Activated T-cell treated with anti-CD3 and anti-CD28 coated beads, Interleukin-2, amount 50 U/mL, for 24 hours (primary cell): ENCODE results near the gene DSTYK.

Experiments
- DNase-seq: peaks from one replicate; pipeline ENCODE4 v3.0.0-alpha.2; 2020
- H3K27ac Mint-ChIP-seq: 2 replicates; pipeline ENCODE4 v1.8.0; 2020; ENCODE audit warnings: mild to moderate bottlenecking, mixed read lengths
- H3K27me3 Mint-ChIP-seq: 2 replicates; pipeline ENCODE4 v1.8.0; 2020; ENCODE audit warnings: mixed read lengths
- H3K36me3 Mint-ChIP-seq: 2 replicates; pipeline ENCODE4 v1.8.0; 2020; ENCODE audit warnings: low read depth, mixed read lengths
- H3K4me1 Mint-ChIP-seq: 2 replicates; pipeline ENCODE4 v1.8.0; 2020; ENCODE audit warnings: low read depth, mixed read lengths
- H3K4me3 Mint-ChIP-seq: 2 replicates; pipeline ENCODE4 v1.8.0; 2020; ENCODE audit warnings: mild to moderate bottlenecking, moderate library complexity, mixed read lengths
- H3K9me3 Mint-ChIP-seq: 2 replicates; pipeline ENCODE4 v1.8.0; 2020; ENCODE audit warnings: mixed read lengths

The DSTYK gene

DNA sequence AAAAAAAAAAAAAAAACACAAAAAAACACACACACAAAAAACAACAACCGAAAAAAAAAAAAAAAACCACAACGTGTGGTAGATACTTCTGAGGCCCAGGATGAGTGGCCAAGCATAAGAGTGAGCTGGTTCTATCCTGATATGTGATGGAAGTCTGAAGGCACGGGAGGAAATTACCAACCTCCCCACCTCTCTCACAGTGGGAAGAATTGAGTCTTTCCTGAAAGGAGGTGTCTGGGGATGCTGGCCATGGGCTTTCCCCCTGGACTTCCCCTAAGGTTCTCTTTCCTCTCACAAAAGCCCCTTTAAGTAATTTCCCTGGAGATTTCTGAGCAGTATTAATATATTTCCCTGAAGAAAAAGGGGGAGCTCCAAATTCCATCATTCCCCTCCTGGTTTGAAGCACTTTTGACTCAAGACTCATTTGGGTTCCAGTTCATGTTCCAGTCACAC lies 21.5 kb upstream of the DSTYK start:
- H3K27me3 Mint-ChIP-seq, result no peaks in the 10 kb centered on the region
- H3K36me3 Mint-ChIP-seq, result peaks cover 7% of the 10 kb centered on the region
- DNase-seq, result no peak
- peak overlapping the region; percentile 65 for H3K27ac Mint-ChIP-seq
- peak overlapping the region; percentile 28 for H3K4me3 Mint-ChIP-seq
- peaks cover 71% of the 10 kb centered on the region for H3K4me1 Mint-ChIP-seq
- H3K9me3 Mint-ChIP-seq, result no peaks in the 10 kb centered on the region

DNA sequence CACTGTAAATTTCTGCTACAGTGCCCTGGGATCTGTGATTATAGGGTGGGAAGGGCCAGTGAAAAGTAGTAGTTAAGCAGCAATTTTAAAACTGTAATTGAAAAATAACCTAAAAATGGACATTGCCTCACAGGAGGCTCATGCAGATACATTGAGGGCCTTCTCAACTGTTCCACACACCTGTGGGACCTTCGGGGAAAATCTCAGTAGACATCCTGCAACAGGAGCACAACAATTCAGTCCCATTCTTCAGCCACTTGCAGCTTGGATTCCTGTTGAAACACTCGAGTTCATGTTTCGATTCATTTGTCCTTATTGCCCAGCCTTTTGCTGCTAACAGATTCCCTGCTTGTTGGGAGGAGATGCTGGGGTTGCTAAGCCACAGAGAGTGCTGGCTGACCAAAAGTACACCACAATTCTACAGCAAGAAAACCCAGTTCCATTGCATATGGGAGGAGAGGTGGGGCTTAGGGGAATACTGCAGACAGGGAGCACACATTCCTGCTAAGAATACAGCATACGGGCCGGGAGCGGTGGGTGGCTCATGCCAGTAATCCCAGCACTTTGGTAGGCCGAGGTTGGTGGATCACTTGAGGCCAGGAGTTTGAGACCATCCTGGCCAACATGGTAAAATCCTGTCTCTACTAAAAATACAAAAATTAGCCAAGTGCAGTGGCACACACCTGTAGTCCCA lies 20.8 kb upstream of the DSTYK start:
- peaks cover 67% of the 10 kb centered on the region for H3K4me1 Mint-ChIP-seq
- H3K27me3 Mint-ChIP-seq, result peaks cover under 1% of the 10 kb centered on the region

DNA sequence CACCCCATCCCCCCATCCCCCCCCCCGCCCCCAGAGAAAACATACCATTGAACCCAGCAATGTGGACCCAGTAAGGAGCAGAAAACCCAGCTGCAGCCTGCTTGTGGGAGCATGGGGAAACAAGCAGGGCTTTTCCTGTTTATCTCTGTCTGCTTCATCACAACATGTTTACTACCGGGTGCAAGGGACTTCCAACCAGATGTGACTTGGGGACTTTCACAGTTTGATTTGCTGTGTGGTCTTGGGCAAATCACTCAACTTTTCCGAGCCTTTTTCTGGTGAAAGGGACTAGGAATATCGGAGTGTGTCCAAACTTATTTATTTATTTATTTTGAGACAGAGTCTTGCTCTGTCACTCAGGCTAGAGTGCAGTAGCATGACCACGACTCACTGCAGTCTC lies 19.5 kb upstream of the DSTYK start:
- H3K9me3 Mint-ChIP-seq, result no peaks in the 10 kb centered on the region
- no peak overlapping the region for H3K27ac Mint-ChIP-seq
- peaks cover 13% of the 10 kb centered on the region for H3K27me3 Mint-ChIP-seq
- peaks cover 7% of the 10 kb centered on the region for H3K36me3 Mint-ChIP-seq
- no peak for DNase-seq
- H3K4me3 Mint-ChIP-seq, result peak overlapping the region; percentile 50
- peaks cover 62% of the 10 kb centered on the region for H3K4me1 Mint-ChIP-seq

More for the DNA sequence above, 20.8 kb upstream of the DSTYK start:
- DNase-seq, result no peak
- peak overlapping the region; percentile 36 for H3K4me3 Mint-ChIP-seq
- H3K27ac Mint-ChIP-seq, result peak overlapping the region; percentile 50
- peaks cover 7% of the 10 kb centered on the region for H3K36me3 Mint-ChIP-seq
- no peaks in the 10 kb centered on the region for H3K9me3 Mint-ChIP-seq

DNA sequence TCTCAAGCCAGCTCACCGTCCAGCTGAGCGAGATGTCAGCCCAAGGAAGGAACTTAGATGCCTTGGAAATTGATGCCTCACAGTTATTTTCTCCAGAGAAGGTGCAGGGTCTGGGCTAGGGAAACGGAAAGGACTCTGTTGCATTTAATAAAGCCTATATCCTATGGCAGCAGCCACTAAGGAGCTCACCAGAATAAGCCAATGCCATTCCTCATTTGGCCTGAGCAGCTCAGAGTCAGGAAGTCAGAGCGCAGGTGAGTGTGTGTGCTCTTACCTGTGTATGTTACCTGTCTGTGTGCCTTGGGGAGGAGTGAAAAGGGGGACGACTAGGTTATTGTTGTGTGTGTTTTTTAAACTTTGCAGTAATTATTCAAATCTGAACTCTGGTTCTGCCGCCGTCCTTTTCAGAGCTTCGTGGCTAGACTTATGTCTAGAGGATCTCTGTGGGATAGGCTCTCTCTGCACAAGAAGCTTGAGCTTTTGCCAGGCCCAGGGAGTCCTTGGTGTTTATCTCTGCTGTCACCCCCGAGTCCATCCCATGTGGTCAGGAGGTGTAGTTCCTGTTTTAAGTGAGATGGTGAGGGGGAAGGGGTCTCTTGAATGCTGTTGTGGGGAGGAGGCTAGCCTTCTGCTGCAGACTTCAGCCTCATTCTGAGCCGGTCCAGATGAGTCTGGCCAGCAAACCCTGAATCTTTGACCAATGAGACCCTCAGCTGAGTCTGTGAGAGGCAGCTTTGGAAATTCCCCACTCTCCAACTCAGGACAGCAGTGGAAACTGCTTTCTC lies 18.6 kb upstream of the DSTYK start:
- no peaks in the 10 kb centered on the region for H3K9me3 Mint-ChIP-seq
- H3K4me3 Mint-ChIP-seq, result peak overlapping the region; percentile 85
- H3K27ac Mint-ChIP-seq, result peak overlapping the region; percentile 23
- no peak for DNase-seq
- peaks cover 7% of the 10 kb centered on the region for H3K36me3 Mint-ChIP-seq
- peaks cover 62% of the 10 kb centered on the region for H3K4me1 Mint-ChIP-seq
- H3K27me3 Mint-ChIP-seq, result peaks cover 22% of the 10 kb centered on the region

DNA sequence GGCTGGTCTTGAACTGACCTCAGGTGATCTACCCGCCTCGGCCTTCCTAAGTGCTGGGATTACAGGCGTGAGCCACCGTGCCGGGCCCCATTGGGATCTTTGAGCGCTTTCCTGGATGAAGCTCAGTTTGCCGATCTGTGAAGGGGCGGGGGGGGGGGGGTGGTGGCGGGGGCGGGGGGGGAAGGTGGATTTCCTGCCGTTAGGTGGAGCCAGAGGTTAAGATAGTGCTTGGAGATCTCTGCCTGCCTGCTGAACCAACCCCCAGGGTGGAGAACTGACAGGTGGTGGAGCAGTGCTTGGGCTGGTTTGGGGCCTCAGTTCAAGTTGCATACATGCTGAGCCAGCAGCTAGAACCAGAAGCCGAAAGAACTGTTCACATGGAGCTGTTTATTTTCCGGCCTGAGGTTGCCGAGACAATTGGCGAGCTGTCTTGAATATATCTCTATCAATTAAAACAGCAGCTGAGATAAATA lies 17.9 kb upstream of the DSTYK start:
- Mint-ChIP-seq H3K27ac (peak overlapping the region; percentile 86), H3K4me3 (peak overlapping the region; percentile 85), H3K36me3 (peaks cover 5% of the 10 kb centered on the region), H3K27me3 (peaks cover 23% of the 10 kb centered on the region), H3K9me3 (no peaks in the 10 kb centered on the region), H3K4me1 (peaks cover 59% of the 10 kb centered on the region)
- DNase-seq, result peak; percentile 71

DNA sequence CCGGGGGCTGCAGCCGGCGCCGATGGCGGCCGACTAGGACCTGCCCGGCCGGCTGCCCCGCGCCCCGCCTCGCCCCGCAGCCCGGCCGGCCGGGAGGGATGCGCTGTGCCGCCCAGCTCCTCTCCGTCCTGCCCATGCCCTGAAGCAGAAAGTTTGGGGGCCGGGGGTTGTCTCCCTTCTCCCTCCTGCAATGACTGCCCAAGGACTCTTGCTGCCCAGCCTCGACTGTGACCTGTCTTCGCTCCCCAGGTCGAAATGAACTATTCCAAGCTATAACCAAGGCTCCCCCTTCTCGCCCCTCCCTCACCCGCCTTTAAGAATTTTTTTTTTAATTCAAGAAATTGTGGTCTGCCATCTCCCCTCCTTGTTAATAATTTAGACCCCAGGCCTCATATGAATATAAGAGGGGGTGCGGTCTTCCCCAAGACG lies 16.6 kb upstream of the DSTYK start:
- peak overlapping the region; percentile 86 for H3K27ac Mint-ChIP-seq
- no peaks in the 10 kb centered on the region for H3K9me3 Mint-ChIP-seq
- DNase-seq, result no peak

DNA sequence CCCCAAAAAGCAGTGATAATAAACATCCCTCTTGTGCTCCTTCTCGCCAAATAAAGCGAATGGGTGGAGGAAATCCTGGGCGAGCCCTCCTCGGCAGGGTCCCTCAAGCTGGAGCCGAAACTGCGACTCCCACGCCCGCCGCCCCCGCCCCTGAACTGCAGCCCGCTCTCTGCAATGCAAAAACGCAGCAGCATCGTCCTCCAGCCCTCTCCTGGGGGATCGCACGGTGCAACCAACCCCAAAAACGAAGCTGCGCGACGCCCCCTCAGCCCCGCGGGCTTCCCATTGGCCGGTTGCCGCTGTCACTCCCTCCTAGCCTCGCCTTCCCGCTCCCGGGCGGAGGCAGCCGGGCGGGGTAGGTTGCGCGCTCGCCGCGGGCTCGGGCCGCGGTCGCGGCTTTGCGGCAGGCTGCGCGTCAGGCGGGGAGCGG lies 16.1 kb upstream of the DSTYK start, which contains the start of gene TMCC2:
Gene TMCC2 (plus strand): TSS at position 363 of the 430 bp plus-strand sequence. CDS start 619 bp downstream, outside the sequence.
- H3K27ac Mint-ChIP-seq, result peak within 1 kb of the TSS; percentile 86
- H3K9me3 Mint-ChIP-seq, result no peaks in the 10 kb centered on the region
- peaks cover 5% of the 10 kb centered on the region for H3K36me3 Mint-ChIP-seq
- H3K27me3 Mint-ChIP-seq, result peaks cover 31% of the 10 kb centered on the region
- peak; percentile 88 for DNase-seq
- H3K4me1 Mint-ChIP-seq, result peaks cover 45% of the 10 kb centered on the region
- peak within 1 kb of the TSS; percentile 85 for H3K4me3 Mint-ChIP-seq

More for the DNA sequence above, 16.6 kb upstream of the DSTYK start:
- H3K4me1 Mint-ChIP-seq, result peaks cover 49% of the 10 kb centered on the region
- peaks cover 5% of the 10 kb centered on the region for H3K36me3 Mint-ChIP-seq
- H3K4me3 Mint-ChIP-seq, result peak overlapping the region; percentile 85
- peaks cover 31% of the 10 kb centered on the region for H3K27me3 Mint-ChIP-seq

DNA sequence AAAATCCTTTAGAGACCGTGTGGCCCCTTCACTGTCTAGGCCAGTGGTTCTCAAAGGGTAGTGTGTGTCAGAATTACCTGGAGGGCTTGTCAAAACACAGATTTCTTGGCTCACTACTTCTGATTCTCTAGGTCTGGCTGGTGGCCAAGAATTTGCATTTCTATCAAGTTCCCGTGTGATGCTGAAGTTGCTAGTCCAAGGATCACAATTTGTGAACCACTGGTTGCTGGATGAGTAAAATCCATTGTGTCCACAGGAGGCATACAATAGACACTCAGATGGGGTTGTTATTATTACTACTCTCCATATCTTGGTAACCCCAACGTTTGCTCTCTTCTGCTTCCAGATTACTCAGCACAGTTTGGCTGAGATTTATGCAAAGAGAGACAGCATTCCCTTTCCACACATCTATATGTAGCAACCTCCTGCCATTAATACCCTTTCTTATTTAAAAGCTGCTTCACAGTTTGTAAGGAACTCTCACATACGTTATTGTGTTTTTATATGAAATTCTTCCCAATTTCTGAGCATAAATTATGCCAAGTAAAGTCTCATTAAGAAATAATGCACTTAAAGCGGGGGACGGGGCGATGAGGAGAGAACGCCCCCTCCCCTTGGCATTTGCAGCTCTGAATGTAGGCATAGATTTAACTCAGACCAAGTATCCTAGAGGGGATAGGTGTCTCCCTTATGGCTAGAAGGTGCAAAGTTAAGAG lies 15.5 kb upstream of the DSTYK start:
- Mint-ChIP-seq H3K36me3 (peaks cover 5% of the 10 kb centered on the region), H3K27ac (no peak overlapping the region), H3K4me1 (peaks cover 40% of the 10 kb centered on the region), H3K9me3 (no peaks in the 10 kb centered on the region), H3K27me3 (peaks cover 31% of the 10 kb centered on the region), H3K4me3 (peak overlapping the region; percentile 80)
- no peak for DNase-seq

DNA sequence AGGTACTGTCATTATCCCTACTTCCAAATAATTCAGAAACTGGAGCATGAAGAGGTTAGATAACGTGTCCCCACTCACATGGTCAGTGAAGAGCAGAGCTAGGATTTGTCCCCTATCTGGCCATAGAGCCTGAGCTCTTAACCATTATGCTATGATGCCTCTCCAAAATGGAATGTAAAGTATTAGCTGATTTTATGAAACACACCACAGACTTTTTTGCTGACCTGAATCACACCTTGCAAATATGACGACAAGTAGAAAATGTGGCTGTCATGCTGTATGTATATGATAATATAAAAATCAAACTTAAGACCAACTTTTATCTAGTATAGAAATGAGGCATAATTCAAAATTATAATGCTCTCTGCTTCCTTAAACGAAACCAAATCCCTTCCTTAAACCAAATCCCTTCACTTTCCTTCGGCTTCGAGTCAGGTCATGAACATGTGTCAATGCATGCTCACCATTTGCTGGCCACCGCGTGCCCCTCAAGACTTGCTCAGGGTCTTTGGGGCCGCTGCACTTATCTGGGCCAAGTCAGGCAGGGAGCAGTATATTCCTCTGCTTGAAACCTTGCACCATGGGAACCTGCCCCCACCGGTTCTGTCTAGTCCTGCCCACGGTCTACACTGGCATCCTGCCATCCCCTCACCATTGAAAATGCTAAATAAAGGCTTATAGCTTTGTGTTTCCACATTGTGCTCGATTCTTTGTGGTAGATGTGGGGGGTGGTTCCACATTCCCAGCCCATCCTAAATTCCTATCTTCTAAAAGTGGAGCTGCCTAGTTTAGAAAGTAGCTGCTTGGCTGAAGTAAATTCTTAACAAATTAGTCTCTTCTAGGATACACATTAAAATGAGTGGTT lies 14.6 kb upstream of the DSTYK start:
- no peak overlapping the region for H3K27ac Mint-ChIP-seq
- H3K27me3 Mint-ChIP-seq, result peaks cover 31% of the 10 kb centered on the region
- H3K4me3 Mint-ChIP-seq, result no peak overlapping the region
- peaks cover 5% of the 10 kb centered on the region for H3K36me3 Mint-ChIP-seq
- H3K9me3 Mint-ChIP-seq, result no peaks in the 10 kb centered on the region
- peaks cover 33% of the 10 kb centered on the region for H3K4me1 Mint-ChIP-seq
- no peak for DNase-seq

DNA sequence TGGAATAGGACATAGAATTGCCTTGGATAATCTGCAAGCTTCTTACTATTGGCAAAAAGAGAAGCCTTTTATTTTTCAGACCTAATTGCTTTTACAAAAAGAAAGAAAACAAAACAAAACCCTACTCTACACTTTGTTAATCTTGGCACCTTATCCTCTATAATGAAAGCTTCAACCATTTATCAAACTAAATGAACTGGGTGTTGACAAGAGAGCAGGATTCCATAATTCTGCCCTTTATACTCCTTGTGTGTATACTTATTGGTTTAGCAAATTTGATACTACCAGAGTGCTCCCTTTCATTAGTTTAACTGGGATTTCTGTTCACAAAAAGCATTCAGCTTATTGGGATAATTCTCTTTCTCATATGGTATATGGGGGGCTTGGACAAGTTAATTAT lies 13.2 kb upstream of the DSTYK start:
- Mint-ChIP-seq H3K27me3 (peaks cover 31% of the 10 kb centered on the region), H3K36me3 (peaks cover 5% of the 10 kb centered on the region), H3K4me1 (peaks cover 21% of the 10 kb centered on the region), H3K4me3 (no peak overlapping the region), H3K27ac (no peak overlapping the region), H3K9me3 (no peaks in the 10 kb centered on the region)
- no peak for DNase-seq

DNA sequence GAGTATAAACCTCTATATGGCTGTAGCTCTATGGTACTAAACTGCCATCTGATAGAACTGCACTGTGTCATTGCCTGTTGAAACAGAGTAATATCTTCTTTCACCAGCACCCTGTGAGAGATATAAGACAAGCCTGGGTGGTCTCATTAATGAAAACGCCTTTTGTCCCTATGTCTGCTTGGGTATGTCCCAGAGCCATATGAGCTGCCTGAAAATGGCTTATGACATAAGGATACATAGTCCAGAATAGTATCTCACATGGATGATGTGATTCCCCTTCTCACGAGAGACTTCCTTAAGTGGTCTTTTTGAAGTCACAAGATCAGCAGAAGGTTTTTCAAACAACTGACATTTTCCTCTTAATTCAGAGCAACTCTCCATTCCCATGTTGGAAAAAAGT lies 8.9 kb upstream of the DSTYK start:
- Mint-ChIP-seq H3K4me1 (peaks cover 2% of the 10 kb centered on the region), H3K27ac (no peak overlapping the region), H3K9me3 (no peaks in the 10 kb centered on the region), H3K36me3 (no peaks in the 10 kb centered on the region), H3K4me3 (no peak overlapping the region), H3K27me3 (peaks cover 14% of the 10 kb centered on the region)
- DNase-seq, result no peak

DNA sequence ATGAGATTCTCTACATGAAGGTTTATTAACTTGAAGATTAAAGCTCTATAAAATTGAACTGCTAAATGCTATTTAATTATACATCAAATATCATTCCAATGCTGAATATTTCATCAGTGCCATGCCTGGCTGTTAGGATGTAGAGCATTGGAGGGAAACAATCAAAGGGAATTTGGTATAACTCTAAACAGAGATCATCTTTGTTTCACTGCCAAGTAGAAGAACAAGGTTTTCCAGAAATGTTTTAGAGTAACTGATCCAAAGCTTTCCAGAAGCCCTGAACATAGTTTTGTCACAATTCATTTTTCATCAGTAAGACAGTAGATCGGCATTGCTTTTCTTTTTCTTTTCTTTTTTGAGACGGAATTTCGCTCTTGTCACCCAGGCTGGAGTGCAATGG lies 5.9 kb upstream of the DSTYK start:
- Mint-ChIP-seq H3K4me3 (no peak overlapping the region), H3K27me3 (peaks cover 2% of the 10 kb centered on the region), H3K9me3 (no peaks in the 10 kb centered on the region), H3K4me1 (peaks cover 16% of the 10 kb centered on the region), H3K27ac (no peak overlapping the region), H3K36me3 (no peaks in the 10 kb centered on the region)
- no peak for DNase-seq

DNA sequence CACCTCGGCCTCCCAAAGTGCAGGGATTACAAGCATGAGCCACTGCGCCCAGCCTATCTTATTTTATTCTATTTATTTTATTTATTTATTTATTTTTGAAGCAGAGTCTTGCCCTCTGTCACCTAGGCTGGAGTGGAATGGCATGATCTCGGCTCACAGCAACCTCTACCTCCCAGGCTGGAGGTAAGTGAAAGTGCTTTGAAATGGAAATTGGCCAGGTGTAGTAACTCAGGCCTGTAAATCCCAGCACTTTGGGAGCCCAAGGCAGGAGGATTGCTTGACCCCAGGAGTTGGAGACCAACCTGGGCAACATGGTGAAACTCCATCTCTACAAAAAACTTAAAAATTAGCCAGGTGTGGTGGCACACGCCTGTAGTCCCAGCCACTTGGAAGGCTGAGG lies 5.1 kb upstream of the DSTYK start:
- Mint-ChIP-seq H3K4me3 (no peak overlapping the region), H3K36me3 (peaks cover under 1% of the 10 kb centered on the region), H3K27me3 (peaks cover 2% of the 10 kb centered on the region), H3K4me1 (peaks cover 24% of the 10 kb centered on the region), H3K9me3 (no peaks in the 10 kb centered on the region), H3K27ac (no peak overlapping the region)
- DNase-seq, result no peak
